ENCODE data around the gene DCP1A.
"Not testable (repeated sequence)": the region's sequence is repeated elsewhere in the genome, so short reads cannot be mapped to it uniquely, and the experiment has no call there.

DCP1A gene

GRCh38 chr3:53327986-53328385, 19.4 kb downstream of the DCP1A start:
- not testable (repeated sequence) for DNase-seq

GRCh38 chr3:53324105-53324504, 23.2 kb downstream of the DCP1A start:
- DNase-seq, result no peak

- peak in 1 of 2 experiments; percentile 3 for DNase-seq
Observed at GRCh38 chr3:53320697-53321096, 26.6 kb downstream of the DCP1A start.

DNA sequence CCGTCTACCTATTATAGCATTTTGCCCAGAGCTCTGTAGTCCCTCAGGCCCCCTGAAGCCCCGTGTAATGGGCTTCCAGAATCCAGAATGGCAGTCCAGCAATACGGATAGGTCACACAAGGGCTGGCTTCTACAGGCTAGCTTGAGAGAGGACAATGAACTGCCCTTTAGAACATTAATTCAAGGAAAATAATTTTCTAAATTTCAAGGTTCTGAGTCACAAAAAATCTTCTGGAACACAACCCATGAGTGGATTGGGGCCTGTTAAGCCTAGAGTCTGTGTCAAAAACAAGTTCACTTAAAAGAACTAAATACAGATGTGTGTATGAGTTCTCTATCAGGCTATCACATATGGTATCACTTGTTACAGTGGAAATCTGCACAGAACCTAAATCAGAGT, 28.8 kb downstream of the DCP1A start:
- DNase-seq, result no peak

DNA sequence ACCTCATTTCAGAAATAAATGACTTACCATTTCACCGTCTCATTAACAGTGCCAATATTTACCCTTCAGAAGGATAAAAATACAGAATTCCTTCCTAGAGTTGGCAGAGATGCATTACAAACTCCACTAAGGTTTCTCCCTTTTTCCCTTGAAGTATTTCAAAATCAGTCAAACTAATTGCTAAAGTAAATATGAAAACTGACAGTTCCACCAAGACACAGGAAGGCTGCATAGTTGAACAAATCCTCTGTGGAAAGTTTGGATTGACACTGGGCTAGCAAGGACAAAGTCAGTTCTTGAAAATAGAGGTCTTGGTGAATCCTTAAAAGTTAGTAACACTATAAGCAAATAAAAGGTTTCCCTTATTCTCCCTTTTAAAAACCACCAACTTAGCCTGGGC, 34.5 kb downstream of the DCP1A start:
- no peak for DNase-seq

DNA sequence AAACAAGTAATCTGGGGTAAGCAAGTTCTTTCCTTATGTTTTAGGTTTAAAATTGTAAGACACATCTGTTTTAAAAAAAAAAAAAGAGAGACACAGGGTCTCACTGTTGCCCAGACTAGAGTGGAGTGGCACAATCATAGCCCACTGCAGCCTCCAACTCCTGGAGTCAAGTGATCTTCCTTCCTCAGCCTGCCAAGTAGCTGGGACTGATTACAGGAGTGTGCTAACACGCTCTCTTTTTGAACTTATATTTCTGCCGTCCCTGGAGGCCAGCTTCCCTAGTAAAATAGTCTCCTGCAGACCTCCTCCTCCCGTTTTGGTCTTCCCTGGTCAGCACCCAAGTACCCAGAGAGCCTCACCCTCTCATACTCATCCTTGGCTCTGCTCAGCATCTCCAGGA, 35.5 kb downstream of the DCP1A start:
- DNase-seq, result no peak

GRCh38 chr3:53303957-53304356, 43.4 kb downstream of the DCP1A start:
- no peak for DNase-seq

GRCh38 chr3:53303549-53303948, 43.8 kb downstream of the DCP1A start:
- no peak for DNase-seq

- no peak for DNase-seq
Observed at GRCh38 chr3:53300826-53301225, 46.5 kb downstream of the DCP1A start.

DNA sequence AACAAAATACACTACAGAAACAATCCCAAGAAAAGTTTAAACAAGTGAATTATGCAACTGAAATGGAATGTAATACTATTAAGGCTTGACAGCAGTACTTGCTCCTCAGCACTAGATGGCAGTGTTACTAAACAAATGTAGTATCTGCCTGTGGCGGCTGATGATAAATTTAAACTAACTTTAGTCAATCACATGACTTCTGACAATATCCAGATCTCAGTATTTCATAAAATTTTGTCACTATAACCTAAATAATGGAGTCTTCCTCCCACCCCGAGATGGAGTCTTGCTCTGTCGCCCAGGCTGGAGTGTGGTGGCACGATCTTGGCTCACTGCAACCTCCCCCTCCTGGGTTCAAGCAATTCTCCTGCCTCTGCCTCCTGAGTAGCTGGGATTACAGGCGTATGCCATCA, 47.7 kb downstream of the DCP1A start:
- peak in 1 of 2 experiments; percentile 38 for DNase-seq

- DNase-seq, result no peak
Observed at GRCh38 chr3:53295410-53295809, 51.9 kb downstream of the DCP1A start.

- no peak for DNase-seq
Observed at GRCh38 chr3:53293867-53294266, 53.5 kb downstream of the DCP1A start.

DNA sequence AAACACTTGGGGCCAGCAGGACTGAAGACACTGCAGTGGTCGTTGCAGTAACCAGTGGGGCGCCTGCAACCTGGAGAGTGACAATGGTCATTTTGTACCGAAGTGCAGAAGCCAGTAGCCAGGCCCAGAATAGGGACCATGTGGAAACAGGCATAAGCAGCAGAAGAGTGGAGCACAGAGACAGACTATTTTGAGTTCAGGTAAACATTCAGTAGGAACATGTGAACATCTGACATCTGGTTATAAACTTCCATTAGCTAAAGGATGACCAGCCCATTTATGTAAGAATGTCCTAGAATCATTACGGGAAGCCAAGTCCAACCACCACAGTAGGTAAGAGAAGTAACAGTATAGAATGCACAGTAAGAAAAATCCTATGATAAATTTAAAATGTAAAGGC, 59.1 kb downstream of the DCP1A start:
- DNase-seq, result no peak

DNA sequence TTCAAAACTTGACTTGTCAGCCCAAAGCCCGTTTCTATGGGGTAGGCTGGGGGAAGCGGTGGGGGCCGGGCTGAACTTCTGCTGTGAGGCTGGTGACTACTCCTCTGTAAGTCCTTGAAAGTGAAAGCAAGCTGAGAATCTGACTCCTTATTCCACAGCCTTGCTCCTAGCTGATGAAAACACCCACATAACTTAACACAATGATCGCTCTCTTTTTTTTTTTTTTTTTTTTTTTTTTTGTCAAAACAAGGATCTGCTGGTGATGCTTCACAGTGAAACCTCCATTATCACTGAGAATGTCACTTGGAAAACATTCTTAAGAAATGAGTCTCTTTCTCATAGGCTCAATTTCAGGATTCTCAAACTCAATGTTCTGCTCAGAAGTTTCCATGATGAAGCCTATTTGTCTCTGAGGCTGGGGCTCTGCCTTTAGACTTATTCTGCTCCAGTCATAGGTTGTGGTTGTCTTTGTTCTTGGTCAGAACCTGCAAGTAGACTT, 60.2 kb downstream of the DCP1A start:
- DNase-seq, result no peak

GRCh38 chr3:53286727-53287126, 60.6 kb downstream of the DCP1A start:
- DNase-seq, result no peak

GRCh38 chr3:53282581-53282980, 64.8 kb downstream of the DCP1A start:
- no peak for DNase-seq

GRCh38 chr3:53278667-53279066, 68.7 kb downstream of the DCP1A start:
- no peak for DNase-seq

DNA sequence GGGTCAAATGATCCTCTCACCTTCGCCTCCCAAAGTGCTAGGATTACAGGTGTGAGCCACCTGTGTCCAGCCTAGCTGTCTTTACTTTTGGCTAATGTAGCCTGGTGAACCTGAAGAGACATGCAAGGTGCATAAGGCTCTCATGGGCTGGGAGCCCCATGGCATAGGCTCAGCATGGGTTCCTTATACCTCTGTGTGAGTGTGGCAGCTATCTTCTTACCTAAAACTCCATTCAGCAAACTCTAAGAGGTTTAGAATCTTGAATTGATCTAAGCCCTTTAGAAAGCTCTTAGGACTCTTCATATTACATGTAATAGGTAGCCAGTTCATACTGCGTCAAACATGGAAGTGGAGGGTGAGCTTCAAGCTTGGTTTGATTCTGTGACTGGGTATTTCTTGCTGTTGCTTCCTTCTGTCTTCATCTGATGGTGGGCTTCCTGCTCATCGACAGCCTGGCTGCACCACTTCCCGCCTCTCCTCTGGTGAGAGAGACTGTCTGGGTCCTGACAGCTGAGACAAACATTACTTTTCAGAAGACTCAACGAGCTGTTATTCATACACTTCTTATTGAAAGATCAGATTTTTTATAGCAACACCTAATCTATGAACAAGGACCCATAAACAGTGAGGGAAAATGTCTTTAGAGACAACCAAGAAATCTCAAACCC, 72.3 kb downstream of the DCP1A start:
- no peak for DNase-seq

- DNase-seq, result no peak
Observed at GRCh38 chr3:53273146-53273670, 74.1 kb downstream of the DCP1A start.

DNA sequence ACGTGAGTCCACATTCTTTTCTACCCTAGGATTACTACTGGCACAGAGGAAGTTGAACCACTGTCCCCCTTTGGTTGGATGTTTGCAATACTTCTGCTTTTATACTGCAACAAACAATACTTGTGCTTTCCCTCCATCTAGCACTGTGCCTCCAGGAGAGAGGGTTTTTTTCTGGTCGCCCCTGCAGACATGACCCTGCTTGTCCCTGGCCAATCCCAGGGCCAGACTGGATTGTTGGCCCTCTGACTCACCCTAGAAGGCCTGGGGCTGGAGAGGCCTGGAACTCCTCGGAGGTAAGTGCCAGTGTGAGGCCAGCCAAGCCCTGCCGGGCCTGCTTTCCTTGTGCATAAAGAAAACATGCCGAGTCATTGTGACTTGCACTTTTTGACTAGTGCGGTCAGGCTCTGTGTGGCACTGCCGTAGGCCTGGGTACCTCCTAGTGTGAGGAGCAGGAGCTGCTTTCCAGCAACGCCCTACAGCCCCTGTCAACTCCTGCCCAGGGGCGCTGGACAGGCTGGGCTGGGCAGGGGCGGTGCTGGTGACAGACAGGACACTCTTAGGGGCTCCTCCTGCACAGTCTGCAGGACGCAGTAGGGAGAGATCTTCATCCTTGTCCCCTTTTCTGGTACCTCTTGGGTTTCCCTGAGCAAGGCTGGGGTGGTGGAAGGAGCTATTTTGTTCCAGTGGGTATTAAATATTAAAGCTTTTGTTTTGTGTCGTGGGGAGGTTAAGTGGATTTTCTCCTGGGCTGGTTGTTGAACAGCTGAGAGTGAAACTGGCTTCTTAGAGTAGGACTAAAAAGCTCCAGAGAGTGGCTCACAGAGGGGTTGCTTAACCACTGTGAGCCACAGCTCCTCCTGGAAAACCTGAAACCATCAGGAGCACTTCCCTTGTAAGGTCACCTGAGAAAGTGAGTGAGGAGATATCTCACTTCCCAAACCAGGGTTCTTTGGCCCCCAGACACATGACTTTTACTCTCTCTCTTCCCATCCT, 77.2 kb downstream of the DCP1A start:
- peak in 1 of 2 experiments; percentile 60 for DNase-seq

GRCh38 chr3:53269193-53269592, 78.2 kb downstream of the DCP1A start:
- not testable (repeated sequence) for DNase-seq

DNA sequence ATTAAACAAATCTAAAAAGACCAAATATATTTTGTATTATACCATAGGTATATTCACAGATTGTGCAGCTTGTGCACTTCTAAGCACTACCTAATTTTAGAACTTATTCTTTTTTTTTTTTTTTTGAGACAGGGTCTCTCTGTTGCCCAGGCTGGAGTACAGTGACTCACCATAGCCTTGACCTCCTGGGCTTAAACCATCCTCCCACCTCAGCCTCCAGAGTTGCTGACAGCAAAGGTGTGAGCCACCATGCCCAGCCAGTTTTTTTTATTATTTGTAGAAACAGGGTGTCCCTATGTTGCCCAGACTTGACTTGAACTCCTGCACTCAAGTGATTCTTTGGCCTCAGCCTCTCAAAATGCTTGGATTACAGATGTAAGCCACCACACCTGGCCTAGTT, 79.6 kb downstream of the DCP1A start:
- DNase-seq, result no peak

- DNase-seq, result no peak
Observed at GRCh38 chr3:53264718-53265117, 82.6 kb downstream of the DCP1A start.

DNA sequence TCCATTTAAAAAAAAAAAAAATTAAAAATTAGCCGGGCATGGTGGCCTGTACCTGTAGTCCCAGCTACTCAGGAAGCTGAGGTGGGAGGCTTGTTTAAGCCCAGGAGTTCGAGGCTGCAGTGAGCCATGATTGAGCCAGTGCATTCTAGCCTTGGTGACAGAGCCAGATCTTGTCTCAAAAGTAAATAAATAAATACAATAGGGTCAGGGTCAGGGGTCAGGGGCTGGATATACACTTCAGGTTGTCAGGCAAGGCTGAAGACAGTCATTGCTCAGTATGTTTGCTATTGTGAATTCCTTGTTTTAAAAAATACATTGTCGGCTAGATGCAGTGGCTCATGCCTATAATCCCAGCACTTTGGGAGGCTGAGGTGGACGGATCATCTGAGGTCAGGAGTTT, 83.4 kb downstream of the DCP1A start:
- DNase-seq, result no peak

All from NCI-H446 (cell line).